ENCODE data around the gene GALNTL6. TPM values are rescaled to one million over a fixed set of nuclear protein-coding genes. Genes with fewer than 3 reads are reported as not detected.

Gene GALNTL6
- total and polyA plus RNA-seq, 2 experiments from 2014 or later = 0.38 to 0.40 TPM

DNA sequence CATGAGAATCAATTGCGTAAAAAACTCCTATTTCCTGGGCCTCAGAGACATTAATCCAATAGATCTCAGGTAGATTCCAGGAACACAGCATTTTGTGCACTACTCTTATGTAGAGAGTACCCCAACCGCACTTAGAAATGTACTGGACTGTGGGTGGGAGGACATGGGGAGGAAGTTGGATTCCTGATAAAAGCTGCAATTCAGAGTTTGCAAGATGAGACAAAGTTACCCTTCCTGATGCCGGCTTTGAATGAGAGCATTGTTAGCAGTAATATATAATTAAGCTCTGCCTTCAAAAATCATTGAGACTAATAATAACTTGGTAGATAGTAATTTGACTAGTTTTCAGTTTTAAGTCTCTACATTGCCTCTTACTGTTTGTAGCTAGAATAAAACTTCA lies 1032.1 kb downstream of the GALNTL6 start:
- Mint-ChIP-seq H3K27ac (no peak overlapping the region), H3K27me3 (ENCODE audit: insufficient read depth, low read depth, poor library complexity) (peaks cover 2% of the 10 kb centered on the region), H3K36me3 (ENCODE audit: low read depth) (no peaks in the 10 kb centered on the region), H3K4me3 (no peak overlapping the region), H3K4me1 (peaks cover 7% of the 10 kb centered on the region; the same call in 2 of the 3 replicates), H3K9me3 (no peaks in the 10 kb centered on the region)
- Histone ChIP-seq H2AFZ (no peak overlapping the region), H3K27me3 (ENCODE audit: insufficient read depth) (no peaks in the 10 kb centered on the region), H3K27ac (ENCODE audit: low read depth) (no peak overlapping the region), H3K9me2 (ENCODE audit: insufficient read depth) (no peaks in the 10 kb centered on the region), H3K4me1 (ENCODE audit: insufficient read depth) (no peaks in the 10 kb centered on the region), H3K4me2 (no peak overlapping the region), H3K36me3 (ENCODE audit: insufficient read depth) (no peaks in the 10 kb centered on the region), H3F3A (replicated peaks; ENCODE audit: low read depth) (no peaks in the 10 kb centered on the region), H4K20me1 (replicated peaks; ENCODE audit: insufficient read depth) (no peaks in the 10 kb centered on the region), H3K4me3 (no peak overlapping the region), H3K79me2 (replicated peaks; ENCODE audit: insufficient read depth) (no peaks in the 10 kb centered on the region)
- ATAC-seq (no peak), DNase-seq (ENCODE audit: low spot score) (no peak)
- TF ChIP-seq EZH2phosphoT487 (IDR thresholded peaks at IDR 0.05; ENCODE audit: unreplicated experiment) (no peak), REST (IDR thresholded peaks at IDR 0.05; ENCODE audit: unreplicated experiment) (no peak), ZNF462 (CRISPR knock-in tag; IDR thresholded peaks at IDR 0.05) (no peak), CREB1 (CRISPR knock-in tag; IDR thresholded peaks at IDR 0.05; ENCODE audit: low read depth) (no peak), CTCF (conservative IDR thresholded peaks at IDR 0.05; ENCODE audit: low read depth in 2 of 2) (no peak), STAT1 (IDR thresholded peaks at IDR 0.05; ENCODE audit: unreplicated experiment) (no peak), ZNF114 (CRISPR knock-in tag; IDR thresholded peaks at IDR 0.05) (no peak), JUNB (IDR thresholded peaks at IDR 0.05; ENCODE audit: unreplicated experiment) (no peak), NANOG (IDR thresholded peaks at IDR 0.05; ENCODE audit: borderline replicate concordance) (no peak), EZH2 (IDR thresholded peaks at IDR 0.05; ENCODE audit: low read depth, unreplicated experiment) (no peak), ETS1 (IDR thresholded peaks at IDR 0.05) (no peak), POLR2AphosphoS5 (IDR thresholded peaks at IDR 0.05; ENCODE audit: low read depth) (no peak)
